Measurements from ENCODE around the gene SNX6.
"Not testable (repeated sequence)": the region's sequence is repeated elsewhere in the genome, so short reads cannot be mapped to it uniquely, and the experiment has no call there.

SNX6 gene

GRCh38 chr14:34520304-34520970 is 109.5 kb downstream of the SNX6 start:
- DNase-seq = not testable (repeated sequence)

Data from amniotic stem cell (primary cell).